LNCaP clone FGC (cell line): ENCODE measurements around the gene MAPK12.

Experiments
- DNase-seq: peaks from one replicate; pipeline ENCODE4 v3.0.0-alpha.2; 2011; ENCODE audit warnings: low read depth
- H3K4me3 ChIP-seq: 2 replicates; pipeline ENCODE4 v1.5.1; 2011; ENCODE audit warnings: mild to moderate bottlenecking, low read depth, low read length, control low read depth
- TF ChIP-seq, protein P1 (sequence below): IDR thresholded peaks from 2 replicates; pipeline ENCODE4 v1.5.1; 2012; ENCODE audit warnings: mild to moderate bottlenecking; ENCODE audit not compliant: control insufficient read depth, insufficient read depth; ENCODE audit errors: extremely low read depth

The MAPK12 gene

GRCh38 chr22:50266994-50267393, 5.5 kb upstream of the MAPK12 start:
- TF ChIP-seq, protein P1, sequence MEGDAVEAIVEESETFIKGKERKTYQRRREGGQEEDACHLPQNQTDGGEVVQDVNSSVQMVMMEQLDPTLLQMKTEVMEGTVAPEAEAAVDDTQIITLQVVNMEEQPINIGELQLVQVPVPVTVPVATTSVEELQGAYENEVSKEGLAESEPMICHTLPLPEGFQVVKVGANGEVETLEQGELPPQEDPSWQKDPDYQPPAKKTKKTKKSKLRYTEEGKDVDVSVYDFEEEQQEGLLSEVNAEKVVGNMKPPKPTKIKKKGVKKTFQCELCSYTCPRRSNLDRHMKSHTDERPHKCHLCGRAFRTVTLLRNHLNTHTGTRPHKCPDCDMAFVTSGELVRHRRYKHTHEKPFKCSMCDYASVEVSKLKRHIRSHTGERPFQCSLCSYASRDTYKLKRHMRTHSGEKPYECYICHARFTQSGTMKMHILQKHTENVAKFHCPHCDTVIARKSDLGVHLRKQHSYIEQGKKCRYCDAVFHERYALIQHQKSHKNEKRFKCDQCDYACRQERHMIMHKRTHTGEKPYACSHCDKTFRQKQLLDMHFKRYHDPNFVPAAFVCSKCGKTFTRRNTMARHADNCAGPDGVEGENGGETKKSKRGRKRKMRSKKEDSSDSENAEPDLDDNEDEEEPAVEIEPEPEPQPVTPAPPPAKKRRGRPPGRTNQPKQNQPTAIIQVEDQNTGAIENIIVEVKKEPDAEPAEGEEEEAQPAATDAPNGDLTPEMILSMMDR: no peak
- H3K4me3 ChIP-seq: peak overlapping the region; percentile 28; the same call in 1 of the 2 replicates
- DNase-seq: no peak

- H3K4me3 ChIP-seq: no peak overlapping the region
- TF ChIP-seq, protein P1: no peak
- no peak for DNase-seq
These were observed 3.6 kb upstream of the MAPK12 start for GRCh38 chr22:50264946-50265669.

DNA sequence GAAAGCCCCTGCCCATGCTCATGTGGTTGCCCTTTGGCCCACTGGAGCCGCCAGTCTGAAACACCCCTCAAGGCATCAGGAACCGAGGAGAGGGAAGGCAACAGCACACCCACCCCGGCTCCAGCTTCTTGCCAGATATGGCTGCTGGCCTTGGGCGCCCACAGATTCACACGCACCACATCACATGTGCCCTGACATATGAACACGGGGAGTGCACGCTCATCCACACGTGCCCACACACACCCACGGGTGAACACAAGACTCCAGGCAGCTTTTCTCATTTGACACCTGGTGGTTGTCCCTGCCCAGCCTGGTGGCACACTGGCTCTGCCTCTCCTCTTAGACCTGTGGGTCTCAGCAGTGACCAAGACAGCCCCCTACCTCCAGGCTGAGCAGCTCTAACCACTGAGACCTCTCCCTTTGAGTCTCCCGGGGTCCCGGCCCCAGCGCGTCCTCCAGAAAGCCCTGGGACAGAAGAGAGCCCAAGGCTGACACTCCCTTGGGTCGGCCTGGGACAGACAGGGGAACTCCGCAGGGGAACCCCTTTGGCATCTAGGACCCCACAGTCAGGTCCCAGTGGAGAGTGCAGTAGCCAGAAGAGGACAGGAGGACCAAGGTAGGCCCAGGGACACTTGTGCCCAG, 2.7 kb upstream of the MAPK12 start:
- H3K4me3 ChIP-seq: no peak overlapping the region
- TF ChIP-seq, protein P1: no peak
- no peak for DNase-seq

DNA sequence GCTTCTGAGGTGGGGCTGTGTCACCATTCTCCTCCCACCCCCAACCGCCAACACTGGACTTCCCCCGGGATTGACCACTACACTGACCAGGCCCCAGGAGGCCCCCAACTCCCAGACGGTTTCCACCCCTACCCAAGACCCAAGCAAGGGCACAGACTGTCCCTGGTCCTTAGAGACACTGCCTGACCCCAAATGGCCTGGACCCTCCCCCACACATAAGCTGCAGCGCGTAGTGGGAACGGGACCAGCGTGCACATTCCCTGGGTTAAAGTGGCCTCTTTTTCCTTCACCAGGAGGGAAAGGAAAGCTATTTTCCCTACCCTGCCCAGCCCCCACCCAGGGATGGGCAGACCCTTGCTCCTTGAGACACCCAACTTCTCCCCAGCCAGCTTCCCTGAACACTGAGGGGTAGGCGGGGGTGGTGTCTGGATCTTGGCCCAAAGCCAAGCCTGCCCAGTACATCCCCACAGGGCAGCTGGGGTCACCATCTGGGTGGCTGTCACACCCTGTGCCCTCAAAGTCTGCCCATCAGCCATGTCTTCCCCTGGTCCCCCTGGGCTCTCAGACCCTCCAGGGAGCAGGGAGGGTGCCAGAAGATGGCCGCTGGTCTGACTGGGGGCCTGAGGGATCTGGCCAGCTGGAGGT, 1.6 kb upstream of the MAPK12 start:
- TF ChIP-seq, protein P1: no peak
- H3K4me3 ChIP-seq: no peak overlapping the region
- DNase-seq: no peak

DNA sequence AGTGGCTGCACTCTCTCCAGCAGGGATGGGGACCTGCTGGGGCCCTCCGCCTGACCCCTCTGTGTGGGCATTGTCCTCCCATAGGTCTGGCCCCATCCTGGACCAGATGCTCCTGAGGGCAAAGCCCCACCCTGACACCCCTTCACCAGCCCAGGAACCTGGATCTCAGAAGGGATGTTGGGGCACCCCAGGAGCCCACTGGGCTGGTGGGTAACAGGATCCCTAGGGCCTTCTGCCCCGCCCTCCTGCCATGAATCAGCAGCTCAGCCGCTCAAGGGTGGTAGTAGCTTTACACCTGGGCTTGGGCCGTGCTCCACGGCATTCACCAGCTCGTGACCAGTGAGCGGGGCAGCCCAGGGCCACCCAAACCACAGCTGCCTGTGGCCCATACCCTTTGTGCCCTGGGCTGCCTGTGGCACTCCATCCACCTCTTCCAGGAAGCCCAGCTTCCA, 1.0 kb upstream of the MAPK12 start:
- no peak overlapping the region for H3K4me3 ChIP-seq
- DNase-seq: no peak
- TF ChIP-seq, protein P1: no peak

GRCh38 chr22:50260801-50261614, 475 bp downstream of the MAPK12 start:
- peak overlapping the region; percentile 71 for H3K4me3 ChIP-seq
- DNase-seq: no peak
- TF ChIP-seq, protein P1: no peak
